ENCODE data around the gene FUT7.
A peak's percentile ranks its signal among the peaks of the same experiment; 100 is the strongest.

The FUT7 gene

DNA sequence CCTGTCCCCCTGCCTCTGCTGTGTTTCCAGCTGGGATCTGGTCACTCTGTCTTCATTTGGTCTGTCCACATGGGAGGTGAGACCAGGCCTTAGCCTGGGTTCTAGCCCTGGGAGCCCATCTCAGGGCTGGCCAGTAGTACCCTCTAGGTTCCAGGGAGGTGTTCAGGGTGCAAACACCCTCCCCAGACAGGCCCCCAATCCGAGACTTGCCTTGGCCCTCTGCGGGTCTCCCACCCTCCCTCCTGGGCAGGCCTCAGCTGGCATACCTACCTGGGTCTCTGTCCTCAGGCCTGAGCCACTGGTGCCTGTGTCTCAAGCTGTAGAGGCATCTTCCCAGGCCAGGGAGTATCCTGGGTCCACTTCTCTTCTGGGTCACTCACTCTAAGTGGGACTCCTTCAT is 39.4 kb upstream of the FUT7 start:
- Histone ChIP-seq H3K9ac (ENCODE audit: low read length) (no peak overlapping the region), H3K4me1 (ENCODE audit: control insufficient read depth, insufficient read depth, low read length) (no peaks in the 10 kb centered on the region), H3K36me3 (ENCODE audit: control insufficient read depth, insufficient read depth, low read length) (no peaks in the 10 kb centered on the region), H3K27me3 (ENCODE audit: control insufficient read depth, insufficient read depth, low read length) (peaks cover 14% of the 10 kb centered on the region), H3K27ac (ENCODE audit: low read depth, low read length) (no peak overlapping the region), H3K4me3 (ENCODE audit: low read length) (no peak overlapping the region)

DNA sequence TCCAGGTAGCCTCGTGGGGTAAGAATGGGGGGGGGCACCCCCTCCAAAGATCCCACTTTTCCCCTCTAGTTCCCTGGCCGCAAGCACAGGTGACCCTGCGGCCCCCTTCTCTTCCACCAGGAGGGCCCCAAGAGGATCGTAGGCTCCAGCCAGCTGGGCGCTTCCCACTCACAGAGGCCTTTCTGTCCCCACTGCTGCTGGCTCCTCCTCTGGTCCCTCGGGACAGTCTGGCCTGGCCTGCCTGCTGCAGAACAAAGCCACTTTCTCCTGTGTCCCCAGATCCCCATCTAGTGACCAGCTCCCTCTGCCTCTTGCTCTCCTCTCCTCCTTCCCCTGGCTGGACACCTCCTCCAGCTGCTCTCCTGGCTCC is 39.0 kb upstream of the FUT7 start:
- H3K27me3 ChIP-seq (ENCODE audit: control insufficient read depth, insufficient read depth, low read length): peaks cover 14% of the 10 kb centered on the region
- H3K27ac ChIP-seq (ENCODE audit: low read depth, low read length): no peak overlapping the region
- H3K4me1 ChIP-seq (ENCODE audit: control insufficient read depth, insufficient read depth, low read length): no peaks in the 10 kb centered on the region
- H3K36me3 ChIP-seq (ENCODE audit: control insufficient read depth, insufficient read depth, low read length): no peaks in the 10 kb centered on the region
- H3K4me3 ChIP-seq (ENCODE audit: low read length): peak overlapping the region; percentile 37
- H3K9ac ChIP-seq (ENCODE audit: low read length): no peak overlapping the region

DNA sequence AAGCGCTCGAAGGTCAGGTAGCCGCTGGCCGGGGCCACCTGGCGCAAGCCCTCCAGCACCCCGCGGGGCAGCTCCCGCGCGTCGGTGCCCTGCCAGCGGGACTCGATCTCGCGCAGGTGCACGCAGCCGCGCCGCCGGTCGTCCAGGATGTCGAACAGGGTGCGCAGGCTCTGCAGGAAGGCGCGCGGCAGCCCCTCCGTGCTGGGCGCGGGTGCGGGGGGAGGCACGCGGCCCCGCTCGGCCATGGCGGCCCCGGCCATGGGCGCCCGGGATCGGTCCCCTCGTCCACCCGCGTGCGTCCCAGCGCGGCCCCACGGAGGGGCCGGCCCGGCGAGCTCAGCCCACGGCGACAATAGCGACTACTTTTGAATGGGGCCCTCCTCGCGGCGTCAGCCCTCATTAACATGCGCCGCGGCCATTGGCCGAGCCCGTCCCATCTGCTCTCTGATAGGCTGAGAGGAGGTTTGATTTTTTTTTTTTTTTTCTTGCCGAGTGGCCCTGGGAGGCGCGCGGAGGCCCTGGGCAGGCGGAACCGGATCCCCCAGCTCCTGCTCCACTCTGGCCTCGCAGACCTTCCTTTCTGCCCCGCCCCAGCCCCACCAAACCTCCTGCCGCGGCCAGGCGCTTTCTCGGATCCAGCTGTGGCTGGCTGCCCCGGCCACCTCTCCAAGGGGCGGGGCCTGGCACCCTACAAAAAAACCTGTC is 38.5 kb upstream of the FUT7 start, which contains the start of gene SAPCD2:
Gene SAPCD2 (minus strand): TSS at position 357 of the 705 bp plus-strand sequence. CDS start 97 bp downstream, at position 260.
- Histone ChIP-seq H3K27me3 (ENCODE audit: control insufficient read depth, insufficient read depth, low read length) (peaks cover 14% of the 10 kb centered on the region), H3K4me3 (ENCODE audit: low read length) (peak within 1 kb of the TSS; percentile 37), H3K9ac (ENCODE audit: low read length) (no peak within 1 kb of the TSS), H3K27ac (ENCODE audit: low read depth, low read length) (no peak within 1 kb of the TSS), H3K4me1 (ENCODE audit: control insufficient read depth, insufficient read depth, low read length) (no peaks in the 10 kb centered on the region), H3K36me3 (ENCODE audit: control insufficient read depth, insufficient read depth, low read length) (no peaks in the 10 kb centered on the region)

DNA sequence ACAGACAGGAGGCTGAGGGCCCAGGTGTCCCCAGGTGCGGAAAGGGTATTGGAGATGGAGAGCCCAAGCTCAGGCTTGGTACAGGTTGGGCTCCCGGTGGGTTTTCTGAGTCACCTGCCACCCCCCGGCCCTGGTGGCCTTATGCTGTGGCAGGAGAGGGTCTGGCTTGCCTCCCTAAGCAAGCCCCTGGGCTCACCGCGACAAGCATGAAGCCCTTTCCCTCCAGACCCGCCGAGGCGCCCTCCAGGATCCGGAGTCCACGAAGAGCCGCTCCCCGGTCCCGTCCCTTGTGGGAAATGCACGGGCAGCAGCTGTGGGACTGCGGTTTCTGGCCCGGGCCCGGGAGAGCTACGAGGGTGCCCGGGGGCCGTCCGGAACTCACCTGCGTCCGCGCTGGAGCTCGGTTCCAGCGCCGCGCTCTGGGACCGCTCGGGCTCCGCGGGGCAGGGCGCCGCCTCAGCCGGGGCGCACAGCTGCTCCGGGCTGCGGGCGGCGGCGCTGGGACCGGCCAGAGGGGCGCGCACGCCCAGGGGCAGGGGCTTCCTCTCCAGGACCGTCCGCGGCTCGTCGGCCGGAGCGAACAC is 37.7 kb upstream of the FUT7 start:
- Histone ChIP-seq H3K27me3 (ENCODE audit: control insufficient read depth, insufficient read depth, low read length) (peaks cover 14% of the 10 kb centered on the region), H3K36me3 (ENCODE audit: control insufficient read depth, insufficient read depth, low read length) (no peaks in the 10 kb centered on the region), H3K4me3 (ENCODE audit: low read length) (no peak overlapping the region), H3K27ac (ENCODE audit: low read depth, low read length) (no peak overlapping the region), H3K9ac (ENCODE audit: low read length) (no peak overlapping the region), H3K4me1 (ENCODE audit: control insufficient read depth, insufficient read depth, low read length) (no peaks in the 10 kb centered on the region)

DNA sequence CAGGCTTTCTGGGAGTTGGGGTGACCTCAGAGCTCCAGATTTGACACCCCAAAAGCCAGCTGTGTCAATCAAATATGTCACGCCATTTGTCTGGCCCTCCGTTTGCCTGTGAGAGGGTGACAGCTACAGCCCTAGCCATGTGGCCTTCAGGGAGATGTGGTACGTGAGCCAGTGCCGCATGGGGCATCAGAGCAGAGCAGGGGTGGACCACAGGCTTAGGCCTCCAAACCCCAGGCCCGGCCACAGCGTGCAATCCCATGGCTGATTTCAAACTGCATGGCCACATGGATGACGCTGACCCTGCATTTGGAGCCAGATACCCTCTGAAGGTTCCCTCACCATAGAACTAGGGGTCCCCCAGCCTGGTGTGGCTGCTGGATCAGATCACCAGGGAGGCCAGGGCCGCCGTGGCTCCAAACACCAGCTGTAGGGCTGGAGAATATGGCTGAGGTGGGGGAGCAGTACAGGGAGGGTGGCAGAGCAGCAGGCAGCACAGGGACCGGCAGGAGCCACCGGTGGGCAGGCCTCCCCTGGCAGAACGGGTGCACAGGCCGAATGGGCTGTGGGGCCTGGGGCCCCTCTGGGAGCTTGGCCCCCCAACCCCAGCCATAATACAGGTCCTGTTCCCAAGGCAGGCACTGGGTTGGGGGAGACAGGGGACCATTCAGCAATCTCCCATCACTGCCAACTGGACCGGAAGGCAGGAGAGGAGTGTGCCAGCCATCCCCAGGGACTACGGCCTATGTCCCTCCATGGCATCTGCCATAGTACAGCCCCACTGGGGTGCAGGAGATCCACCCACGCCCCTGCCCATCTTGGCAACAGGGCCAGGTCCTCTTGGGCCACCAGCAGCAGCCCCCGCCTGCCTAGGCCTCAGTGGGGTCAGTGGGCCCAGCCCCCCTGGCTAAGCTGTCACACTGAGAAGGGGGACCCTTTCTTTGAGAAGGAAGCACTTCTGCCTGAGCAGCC is 36.9 kb upstream of the FUT7 start:
- H3K4me1 ChIP-seq (ENCODE audit: control insufficient read depth, insufficient read depth, low read length): no peaks in the 10 kb centered on the region
- no peak overlapping the region for H3K9ac ChIP-seq (ENCODE audit: low read length)
- H3K27ac ChIP-seq (ENCODE audit: low read depth, low read length): no peak overlapping the region
- no peak overlapping the region for H3K4me3 ChIP-seq (ENCODE audit: low read length)
- peaks cover 14% of the 10 kb centered on the region for H3K27me3 ChIP-seq (ENCODE audit: control insufficient read depth, insufficient read depth, low read length)
- no peaks in the 10 kb centered on the region for H3K36me3 ChIP-seq (ENCODE audit: control insufficient read depth, insufficient read depth, low read length)

DNA sequence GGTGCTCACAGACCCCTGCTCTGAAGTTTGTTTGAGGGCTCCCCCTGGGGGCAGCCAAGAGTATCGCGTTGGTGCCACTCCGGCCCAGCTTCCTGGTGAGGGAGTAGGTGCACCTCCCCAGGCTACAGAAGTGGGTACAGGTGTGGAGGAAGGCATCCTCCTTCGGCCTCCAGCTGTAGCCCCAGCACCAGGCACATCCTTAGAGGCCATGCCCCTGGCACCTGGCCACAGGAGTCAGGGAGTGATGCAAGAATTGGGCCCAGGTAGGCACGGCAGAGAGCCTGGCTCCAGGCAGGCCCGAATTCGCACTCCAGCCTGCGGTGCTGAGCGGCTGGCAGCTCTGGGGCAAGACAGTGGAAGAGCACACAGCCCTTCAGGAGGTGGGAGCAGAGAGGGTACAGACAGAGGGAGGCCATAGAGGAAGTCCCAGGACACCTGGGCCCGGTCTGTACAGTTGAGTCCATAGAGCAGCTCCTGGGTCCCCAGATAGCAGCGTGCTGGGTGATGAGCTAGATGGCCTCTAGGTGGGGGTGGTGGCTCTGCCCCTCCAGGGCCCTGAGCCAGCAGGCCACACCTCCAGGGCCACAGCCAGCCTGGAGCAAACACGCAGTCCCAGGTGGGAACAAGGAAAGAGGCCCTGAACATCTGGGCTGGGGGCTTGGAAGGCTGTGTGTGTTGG is 36.1 kb upstream of the FUT7 start:
- H3K27me3 ChIP-seq (ENCODE audit: control insufficient read depth, insufficient read depth, low read length): peaks cover 14% of the 10 kb centered on the region
- H3K27ac ChIP-seq (ENCODE audit: low read depth, low read length): no peak overlapping the region
- no peaks in the 10 kb centered on the region for H3K4me1 ChIP-seq (ENCODE audit: control insufficient read depth, insufficient read depth, low read length)
- no peak overlapping the region for H3K9ac ChIP-seq (ENCODE audit: low read length)
- no peak overlapping the region for H3K4me3 ChIP-seq (ENCODE audit: low read length)
- H3K36me3 ChIP-seq (ENCODE audit: control insufficient read depth, insufficient read depth, low read length): no peaks in the 10 kb centered on the region

DNA sequence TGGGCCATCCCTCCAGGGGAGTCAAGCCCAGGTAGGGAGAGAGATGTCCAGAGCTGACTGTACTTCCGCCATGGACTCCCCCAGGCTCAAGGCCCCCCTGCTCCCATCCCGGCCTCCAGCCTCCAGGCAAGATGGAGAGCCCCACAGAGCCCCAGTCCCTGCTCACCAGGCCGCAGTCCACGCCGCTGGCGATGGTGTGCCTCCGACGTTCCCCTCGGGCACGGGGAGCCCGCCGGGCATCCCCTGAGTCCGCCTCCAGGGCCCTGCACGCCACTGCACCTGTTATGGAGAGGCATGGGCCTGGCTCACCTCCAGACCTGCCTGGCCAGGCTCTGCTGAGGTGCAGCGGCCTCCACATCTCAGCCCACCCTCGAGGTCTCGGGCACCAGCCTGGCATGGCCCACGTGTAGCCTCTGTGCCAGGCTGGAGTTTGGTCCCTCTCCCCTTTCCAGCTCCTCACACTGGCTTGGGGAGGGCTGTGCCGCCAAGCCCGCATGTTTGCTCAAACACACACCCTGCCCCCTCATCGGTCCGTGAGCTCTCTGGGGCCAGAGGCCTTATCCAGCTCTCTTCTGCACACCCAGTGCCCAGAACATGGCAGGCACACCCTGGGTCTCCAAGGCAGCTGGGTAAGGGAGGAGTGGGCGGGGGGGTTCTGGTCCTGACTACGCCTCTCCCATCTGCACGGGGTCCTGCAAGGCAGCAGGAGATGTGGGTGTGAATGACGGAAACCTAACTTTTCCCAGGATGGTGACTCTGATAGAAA is 34.4 kb upstream of the FUT7 start:
- Histone ChIP-seq H3K27me3 (ENCODE audit: control insufficient read depth, insufficient read depth, low read length) (peaks cover 14% of the 10 kb centered on the region), H3K36me3 (ENCODE audit: control insufficient read depth, insufficient read depth, low read length) (no peaks in the 10 kb centered on the region), H3K27ac (ENCODE audit: low read depth, low read length) (no peak overlapping the region), H3K4me3 (ENCODE audit: low read length) (no peak overlapping the region), H3K4me1 (ENCODE audit: control insufficient read depth, insufficient read depth, low read length) (no peaks in the 10 kb centered on the region), H3K9ac (ENCODE audit: low read length) (no peak overlapping the region)

DNA sequence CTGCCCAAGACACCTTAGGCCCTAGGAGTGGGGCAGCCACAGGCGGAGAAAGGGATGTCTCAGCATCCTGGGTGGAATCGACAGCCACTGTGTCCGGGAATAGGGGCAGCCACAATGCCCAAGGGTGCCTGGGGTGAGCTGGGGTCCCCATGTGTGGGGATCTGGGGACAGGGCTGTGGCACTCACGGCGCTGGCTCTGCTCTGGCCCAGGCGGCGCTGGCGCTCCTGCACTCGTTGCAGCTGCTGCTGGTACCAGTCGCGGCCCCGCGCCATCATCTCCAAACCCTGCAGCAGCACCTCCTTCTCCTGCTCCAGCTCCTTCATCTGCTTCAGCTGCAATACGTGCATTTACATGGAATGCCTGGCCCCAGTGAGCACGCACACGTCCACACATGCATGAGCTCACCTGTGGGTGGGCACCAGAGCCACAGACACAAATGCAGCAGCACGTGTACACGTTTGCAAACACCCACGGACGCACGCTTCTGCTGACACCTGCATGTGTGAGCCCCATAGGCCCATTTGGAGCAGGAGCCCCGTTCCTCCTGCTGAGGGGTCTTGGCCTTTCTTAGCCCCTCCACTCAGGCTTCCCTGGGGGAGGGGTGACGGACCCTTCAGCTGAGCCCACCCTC is 33.6 kb upstream of the FUT7 start:
- Histone ChIP-seq H3K27me3 (ENCODE audit: control insufficient read depth, insufficient read depth, low read length) (peaks cover 14% of the 10 kb centered on the region), H3K4me3 (ENCODE audit: low read length) (no peak overlapping the region), H3K27ac (ENCODE audit: low read depth, low read length) (no peak overlapping the region), H3K4me1 (ENCODE audit: control insufficient read depth, insufficient read depth, low read length) (no peaks in the 10 kb centered on the region), H3K36me3 (ENCODE audit: control insufficient read depth, insufficient read depth, low read length) (no peaks in the 10 kb centered on the region), H3K9ac (ENCODE audit: low read length) (no peak overlapping the region)

DNA sequence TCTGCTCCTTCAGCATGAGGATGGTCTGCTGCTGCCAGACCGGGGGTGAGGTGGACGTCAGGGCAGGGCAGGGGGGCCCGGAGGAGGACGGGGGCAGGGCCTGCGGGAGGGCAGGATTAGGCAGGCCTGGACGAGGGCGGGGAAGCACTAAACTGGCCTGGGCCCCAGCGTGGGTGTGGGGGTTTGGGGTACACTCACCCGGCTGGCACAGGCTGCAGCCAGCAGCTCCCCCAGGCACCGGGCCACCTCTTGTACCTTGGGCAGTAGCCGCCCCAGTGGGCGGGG is 32.9 kb upstream of the FUT7 start:
- no peak overlapping the region for H3K9ac ChIP-seq (ENCODE audit: low read length)
- no peaks in the 10 kb centered on the region for H3K4me1 ChIP-seq (ENCODE audit: control insufficient read depth, insufficient read depth, low read length)
- no peaks in the 10 kb centered on the region for H3K36me3 ChIP-seq (ENCODE audit: control insufficient read depth, insufficient read depth, low read length)
- H3K27me3 ChIP-seq (ENCODE audit: control insufficient read depth, insufficient read depth, low read length): peaks cover 14% of the 10 kb centered on the region
- no peak overlapping the region for H3K27ac ChIP-seq (ENCODE audit: low read depth, low read length)
- H3K4me3 ChIP-seq (ENCODE audit: low read length): no peak overlapping the region

DNA sequence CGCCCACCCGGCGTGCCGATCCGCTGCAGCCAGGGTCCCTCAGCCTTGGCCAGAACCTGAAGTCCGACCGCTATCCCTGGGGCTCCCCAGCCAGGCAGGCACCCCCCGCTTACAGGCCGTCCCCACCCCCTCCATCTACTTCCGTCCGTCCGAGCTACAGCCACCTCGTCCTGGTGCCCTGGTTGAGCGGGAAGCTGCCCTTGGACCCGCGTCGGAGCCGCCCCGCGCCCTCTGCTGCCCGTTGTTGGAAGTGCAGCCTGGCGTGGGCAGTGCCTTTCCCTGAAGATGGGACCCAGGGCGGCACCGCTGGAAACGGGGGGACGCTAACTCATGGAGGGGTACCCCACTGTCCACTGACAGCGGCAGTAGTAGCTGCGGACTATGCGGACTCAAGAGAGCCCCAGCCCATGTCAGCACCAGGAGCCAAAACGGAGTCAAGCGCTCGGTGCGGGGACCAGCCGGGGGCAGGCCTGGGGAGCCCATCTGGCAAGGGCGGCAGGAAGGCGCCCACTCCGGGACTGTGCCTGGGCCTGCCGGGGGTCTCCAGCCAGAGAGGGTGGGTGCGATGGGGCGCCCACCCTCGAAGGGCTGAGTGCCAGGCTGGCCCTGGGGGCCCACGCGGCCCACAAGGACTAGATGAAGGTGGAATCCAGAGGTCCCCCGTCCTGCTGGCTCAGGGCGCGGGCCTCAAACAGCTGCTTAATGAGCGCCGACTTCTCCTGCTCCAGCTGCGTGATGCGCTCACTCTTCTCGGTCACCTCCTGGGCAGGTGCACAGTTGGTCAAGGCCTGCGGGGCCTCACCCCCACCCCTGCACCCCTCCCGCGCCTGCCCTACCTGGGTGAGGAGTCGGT is 32.4 kb upstream of the FUT7 start:
- no peak overlapping the region for H3K4me3 ChIP-seq (ENCODE audit: low read length)
- no peak overlapping the region for H3K27ac ChIP-seq (ENCODE audit: low read depth, low read length)
- H3K9ac ChIP-seq (ENCODE audit: low read length): no peak overlapping the region

More for the DNA sequence above, 32.4 kb upstream of the FUT7 start:
- Histone ChIP-seq H3K27me3 (ENCODE audit: control insufficient read depth, insufficient read depth, low read length) (peaks cover 10% of the 10 kb centered on the region), H3K4me1 (ENCODE audit: control insufficient read depth, insufficient read depth, low read length) (no peaks in the 10 kb centered on the region), H3K36me3 (ENCODE audit: control insufficient read depth, insufficient read depth, low read length) (no peaks in the 10 kb centered on the region)

Data from rectal smooth muscle tissue (tissue), 1 donor.